Measurements from ENCODE around the gene CLASP2. TPM values are rescaled to one million over a fixed set of nuclear protein-coding genes. Genes with fewer than 3 reads are reported as not detected.
A peak's percentile ranks its signal among the peaks of the same experiment; 100 is the strongest.

The CLASP2 gene
- total RNA-seq, 1 experiment from 2014 or later = 66.3 TPM

GRCh38 chr3:33579178-33579510, 138.9 kb downstream of the CLASP2 start:
- TF ChIP-seq, protein P1, sequence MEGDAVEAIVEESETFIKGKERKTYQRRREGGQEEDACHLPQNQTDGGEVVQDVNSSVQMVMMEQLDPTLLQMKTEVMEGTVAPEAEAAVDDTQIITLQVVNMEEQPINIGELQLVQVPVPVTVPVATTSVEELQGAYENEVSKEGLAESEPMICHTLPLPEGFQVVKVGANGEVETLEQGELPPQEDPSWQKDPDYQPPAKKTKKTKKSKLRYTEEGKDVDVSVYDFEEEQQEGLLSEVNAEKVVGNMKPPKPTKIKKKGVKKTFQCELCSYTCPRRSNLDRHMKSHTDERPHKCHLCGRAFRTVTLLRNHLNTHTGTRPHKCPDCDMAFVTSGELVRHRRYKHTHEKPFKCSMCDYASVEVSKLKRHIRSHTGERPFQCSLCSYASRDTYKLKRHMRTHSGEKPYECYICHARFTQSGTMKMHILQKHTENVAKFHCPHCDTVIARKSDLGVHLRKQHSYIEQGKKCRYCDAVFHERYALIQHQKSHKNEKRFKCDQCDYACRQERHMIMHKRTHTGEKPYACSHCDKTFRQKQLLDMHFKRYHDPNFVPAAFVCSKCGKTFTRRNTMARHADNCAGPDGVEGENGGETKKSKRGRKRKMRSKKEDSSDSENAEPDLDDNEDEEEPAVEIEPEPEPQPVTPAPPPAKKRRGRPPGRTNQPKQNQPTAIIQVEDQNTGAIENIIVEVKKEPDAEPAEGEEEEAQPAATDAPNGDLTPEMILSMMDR (IDR thresholded peaks at IDR 0.05; ENCODE audit: insufficient read depth in 1 of 2, low read depth in 1 of 2, low read length in 1 of 2, severe bottlenecking in 1 of 2, unreplicated experiment in 1 of 2) = no peak
- no peaks in the 10 kb centered on the region for H3K27me3 ChIP-seq (replicated peaks; ENCODE audit: control insufficient read depth, insufficient read depth, low read length)
- no peak overlapping the region for H3K4me3 ChIP-seq (ENCODE audit: low read depth, low read length)
- ChIA-PET CTCF (no interaction called here), POLR2A (no interaction called here)
- peaks cover 63% of the 10 kb centered on the region for H3K4me1 ChIP-seq
- Mint-ChIP-seq H3K27ac (ENCODE audit: unreplicated experiment) (peak overlapping the region; percentile 74), H3K36me3 (ENCODE audit: insufficient read depth, unreplicated experiment) (peaks cover 17% of the 10 kb centered on the region), H3K9me3 (ENCODE audit: unreplicated experiment) (no peaks in the 10 kb centered on the region), H3K4me3 (ENCODE audit: unreplicated experiment) (peak overlapping the region; percentile 17), H3K27me3 (ENCODE audit: insufficient read depth, unreplicated experiment) (no peaks in the 10 kb centered on the region), H3K4me1 (ENCODE audit: low read depth, unreplicated experiment) (peaks cover 16% of the 10 kb centered on the region)
- BruUV-seq (replicated peaks) = no TSS peak
- intact Hi-C loops (cut with micrococcal nuclease; ENCODE audit: unreplicated experiment) = loop anchor here (2.0 kb wide), 1 partner anchor 138 kb away; the partner anchor contains the start of gene UBP1
- no peaks in the 10 kb centered on the region for H3K9me3 ChIP-seq
- no peak for DNase-seq
- H3K36me3 ChIP-seq (ENCODE audit: control insufficient read depth, insufficient read depth, low read length) = no peaks in the 10 kb centered on the region

- CTCF ChIA-PET = no interaction called here
- H3K4me3 Mint-ChIP-seq (ENCODE audit: unreplicated experiment) = no peak overlapping the region
- H3K9me3 ChIP-seq = no peaks in the 10 kb centered on the region
- TF ChIP-seq, protein P1 (IDR thresholded peaks at IDR 0.05; ENCODE audit: insufficient read depth in 1 of 2, low read depth in 1 of 2, low read length in 1 of 2, severe bottlenecking in 1 of 2, unreplicated experiment in 1 of 2) = no peak
- H3K4me1 Mint-ChIP-seq (ENCODE audit: low read depth, unreplicated experiment) = peaks cover 15% of the 10 kb centered on the region
- H3K27me3 Mint-ChIP-seq (ENCODE audit: insufficient read depth, unreplicated experiment) = no peaks in the 10 kb centered on the region
- peak overlapping the region; percentile 45 for H3K27ac Mint-ChIP-seq (ENCODE audit: unreplicated experiment)
- H3K36me3 Mint-ChIP-seq (ENCODE audit: insufficient read depth, unreplicated experiment) = peaks cover 18% of the 10 kb centered on the region
- peak; percentile 45 to 63 for DNase-seq
- no TSS peak for BruUV-seq (replicated peaks)
- H3K4me1 ChIP-seq = peaks cover 63% of the 10 kb centered on the region
- no peak overlapping the region for H3K4me3 ChIP-seq (ENCODE audit: low read depth, low read length)
- POLR2A ChIA-PET = no interaction called here
- no peaks in the 10 kb centered on the region for H3K36me3 ChIP-seq (ENCODE audit: control insufficient read depth, insufficient read depth, low read length)
- intact Hi-C loops (cut with micrococcal nuclease; ENCODE audit: unreplicated experiment) = loop anchor here (2.0 kb wide), 1 partner anchor 138 kb away; the partner anchor contains the start of gene UBP1
- no peaks in the 10 kb centered on the region for H3K9me3 Mint-ChIP-seq (ENCODE audit: unreplicated experiment)
- no peaks in the 10 kb centered on the region for H3K27me3 ChIP-seq (replicated peaks; ENCODE audit: control insufficient read depth, insufficient read depth, low read length)
Measured at GRCh38 chr3:33578325-33579177, 139.5 kb downstream of the CLASP2 start.

GRCh38 chr3:33577588-33577987, 140.5 kb downstream of the CLASP2 start:
- ChIA-PET CTCF (no interaction called here), POLR2A (no interaction called here)
- no peak overlapping the region for H3K27ac Mint-ChIP-seq (ENCODE audit: unreplicated experiment)
- H3K27me3 Mint-ChIP-seq (ENCODE audit: insufficient read depth, unreplicated experiment) = no peaks in the 10 kb centered on the region
- peaks cover 26% of the 10 kb centered on the region for H3K36me3 Mint-ChIP-seq (ENCODE audit: insufficient read depth, unreplicated experiment)
- no peak overlapping the region for H3K4me3 Mint-ChIP-seq (ENCODE audit: unreplicated experiment)
- peaks cover 54% of the 10 kb centered on the region for H3K4me1 ChIP-seq
- peaks cover 5% of the 10 kb centered on the region for H3K4me1 Mint-ChIP-seq (ENCODE audit: low read depth, unreplicated experiment)
- H3K36me3 ChIP-seq (ENCODE audit: control insufficient read depth, insufficient read depth, low read length) = no peaks in the 10 kb centered on the region
- H3K9me3 ChIP-seq = no peaks in the 10 kb centered on the region
- BruUV-seq (replicated peaks) = no TSS peak
- H3K4me3 ChIP-seq (ENCODE audit: low read depth, low read length) = no peak overlapping the region
- H3K27me3 ChIP-seq (replicated peaks; ENCODE audit: control insufficient read depth, insufficient read depth, low read length) = no peaks in the 10 kb centered on the region
- no peak for DNase-seq
- H3K9me3 Mint-ChIP-seq (ENCODE audit: unreplicated experiment) = no peaks in the 10 kb centered on the region
- TF ChIP-seq, protein P1 (IDR thresholded peaks at IDR 0.05; ENCODE audit: insufficient read depth in 1 of 2, low read depth in 1 of 2, low read length in 1 of 2, severe bottlenecking in 1 of 2, unreplicated experiment in 1 of 2) = no peak
- intact Hi-C loops (cut with micrococcal nuclease; ENCODE audit: unreplicated experiment) = no loop called here

Measured in Caco-2 (cell line).